ENCODE measurements around the gene GDI2. TPM values are rescaled to one million over a fixed set of nuclear protein-coding genes. Genes with fewer than 3 reads are reported as not detected.
"Not testable (repeated sequence)": the region's sequence is repeated elsewhere in the genome, so short reads cannot be mapped to it uniquely, and the experiment has no call there.

Gene GDI2
- total and polyA plus RNA-seq, 4 donors = 186 to 339 (median 221) TPM

- Histone ChIP-seq H3K27ac (ENCODE audit: low read depth, low read length) (peak overlapping the region; percentile 97), H3K36me3 (ENCODE audit: control insufficient read depth, insufficient read depth, low read length) (peaks cover 4% of the 10 kb centered on the region), H3K9me3 (ENCODE audit: control insufficient read depth, insufficient read depth, low read length) (no peaks in the 10 kb centered on the region), H3K4me1 (ENCODE audit: control insufficient read depth, insufficient read depth, low read length) (no peaks in the 10 kb centered on the region), H3K27me3 (ENCODE audit: control insufficient read depth, insufficient read depth, low read length) (no peaks in the 10 kb centered on the region), H3K4me3 (ENCODE audit: low read depth, low read length) (peak overlapping the region; percentile 81)
- WGBS (ENCODE audit: insufficient coverage) = under 1% methylated on average over 43 of the region's 49 CpGs
- peak; percentile 2 to 62 (median 26) for DNase-seq (ENCODE audit: low read depth in 4 of 6, low spot score in 6 of 6)
Observed at GRCh38 chr10:5812283-5813090, 747 bp downstream of the GDI2 start.

GRCh38 chr10:5811387-5811821 is 1.8 kb downstream of the GDI2 start:
- Histone ChIP-seq H3K27me3 (ENCODE audit: control insufficient read depth, insufficient read depth, low read length) (no peaks in the 10 kb centered on the region), H3K4me3 (ENCODE audit: low read depth, low read length) (peak overlapping the region; percentile 29)
- WGBS (ENCODE audit: insufficient coverage) = 6% methylated on average over 3 of the region's 6 CpGs

GRCh38 chr10:5810225-5810624 is 3.0 kb downstream of the GDI2 start:
- DNase-seq (ENCODE audit: low read depth in 4 of 6, low spot score in 6 of 6) = no peak
- Histone ChIP-seq H3K27me3 (ENCODE audit: control insufficient read depth, insufficient read depth, low read length) (no peaks in the 10 kb centered on the region), H3K4me1 (ENCODE audit: control insufficient read depth, insufficient read depth, low read length) (no peaks in the 10 kb centered on the region), H3K4me3 (ENCODE audit: low read depth, low read length) (no peak overlapping the region), H3K9me3 (ENCODE audit: control insufficient read depth, insufficient read depth, low read length) (no peaks in the 10 kb centered on the region), H3K36me3 (ENCODE audit: control insufficient read depth, insufficient read depth, low read length) (peaks cover 5% of the 10 kb centered on the region), H3K27ac (ENCODE audit: low read depth, low read length) (no peak overlapping the region)
- WGBS (ENCODE audit: insufficient coverage) = no CpG with 5 or more reads among the region's 2 CpGs

More at GRCh38 chr10:5811387-5811821, 1.8 kb downstream of the GDI2 start:
- H3K4me1 ChIP-seq (ENCODE audit: control insufficient read depth, insufficient read depth, low read length) = no peaks in the 10 kb centered on the region
- peaks cover 4% of the 10 kb centered on the region for H3K36me3 ChIP-seq (ENCODE audit: control insufficient read depth, insufficient read depth, low read length)
- DNase-seq (ENCODE audit: low read depth in 4 of 6, low spot score in 6 of 6) = peak; percentile 22 to 83 (median 49)
- peak overlapping the region; percentile 11 for H3K27ac ChIP-seq (ENCODE audit: low read depth, low read length)
- H3K9me3 ChIP-seq (ENCODE audit: control insufficient read depth, insufficient read depth, low read length) = no peaks in the 10 kb centered on the region

- H3K27me3 ChIP-seq (ENCODE audit: control insufficient read depth, insufficient read depth, low read length) = no peaks in the 10 kb centered on the region
- H3K4me1 ChIP-seq (ENCODE audit: control insufficient read depth, insufficient read depth, low read length) = no peaks in the 10 kb centered on the region
- no peak overlapping the region for H3K4me3 ChIP-seq (ENCODE audit: low read depth, low read length)
- WGBS (ENCODE audit: insufficient coverage) = 59% methylated on average over 2 of the region's 4 CpGs
- H3K36me3 ChIP-seq (ENCODE audit: control insufficient read depth, insufficient read depth, low read length) = peaks cover 6% of the 10 kb centered on the region
- H3K9me3 ChIP-seq (ENCODE audit: control insufficient read depth, insufficient read depth, low read length) = no peaks in the 10 kb centered on the region
- DNase-seq (ENCODE audit: low read depth in 4 of 6, low spot score in 6 of 6) = no peak
- H3K27ac ChIP-seq (ENCODE audit: low read depth, low read length) = no peak overlapping the region
Observed at GRCh38 chr10:5809527-5810154, 3.6 kb downstream of the GDI2 start.

GRCh38 chr10:5808783-5809392 is 4.3 kb downstream of the GDI2 start:
- WGBS (ENCODE audit: insufficient coverage) = 100% methylated on average over 1 of the region's 7 CpGs
- not testable (repeated sequence) for H3K4me1 ChIP-seq (ENCODE audit: control insufficient read depth, insufficient read depth, low read length); H3K27ac ChIP-seq (ENCODE audit: low read depth, low read length)

GRCh38 chr10:5806745-5807144 is 6.5 kb downstream of the GDI2 start:
- H3K27ac ChIP-seq (ENCODE audit: low read depth, low read length) = no peak overlapping the region

More at GRCh38 chr10:5808783-5809392, 4.3 kb downstream of the GDI2 start:
- not testable (repeated sequence) for H3K9me3 ChIP-seq (ENCODE audit: control insufficient read depth, insufficient read depth, low read length); H3K36me3 ChIP-seq (ENCODE audit: control insufficient read depth, insufficient read depth, low read length); H3K4me3 ChIP-seq (ENCODE audit: low read depth, low read length); DNase-seq (ENCODE audit: low read depth in 4 of 6, low spot score in 6 of 6); H3K27me3 ChIP-seq (ENCODE audit: control insufficient read depth, insufficient read depth, low read length)

GRCh38 chr10:5805711-5806110 is 7.5 kb downstream of the GDI2 start:
- H3K36me3 ChIP-seq (ENCODE audit: control insufficient read depth, insufficient read depth, low read length) = peaks cover 6% of the 10 kb centered on the region
- no peak overlapping the region for H3K4me3 ChIP-seq (ENCODE audit: low read depth, low read length)
- no CpG with 5 or more reads among the region's 4 CpGs for WGBS (ENCODE audit: insufficient coverage)
- DNase-seq (ENCODE audit: low read depth in 4 of 6, low spot score in 6 of 6) = no peak
- no peaks in the 10 kb centered on the region for H3K27me3 ChIP-seq (ENCODE audit: control insufficient read depth, insufficient read depth, low read length)
- no peaks in the 10 kb centered on the region for H3K9me3 ChIP-seq (ENCODE audit: control insufficient read depth, insufficient read depth, low read length)
- no peak overlapping the region for H3K27ac ChIP-seq (ENCODE audit: low read depth, low read length)
- H3K4me1 ChIP-seq (ENCODE audit: control insufficient read depth, insufficient read depth, low read length) = no peaks in the 10 kb centered on the region

More at GRCh38 chr10:5806745-5807144, 6.5 kb downstream of the GDI2 start:
- 59% methylated on average over 2 of the region's 2 CpGs for WGBS (ENCODE audit: insufficient coverage)
- DNase-seq (ENCODE audit: low read depth in 4 of 6, low spot score in 6 of 6) = no peak
- H3K36me3 ChIP-seq (ENCODE audit: control insufficient read depth, insufficient read depth, low read length) = peaks cover 6% of the 10 kb centered on the region
- no peaks in the 10 kb centered on the region for H3K4me1 ChIP-seq (ENCODE audit: control insufficient read depth, insufficient read depth, low read length)
- H3K9me3 ChIP-seq (ENCODE audit: control insufficient read depth, insufficient read depth, low read length) = no peaks in the 10 kb centered on the region
- H3K27me3 ChIP-seq (ENCODE audit: control insufficient read depth, insufficient read depth, low read length) = no peaks in the 10 kb centered on the region
- H3K4me3 ChIP-seq (ENCODE audit: low read depth, low read length) = no peak overlapping the region

GRCh38 chr10:5805260-5805659 is 8.0 kb downstream of the GDI2 start:
- H3K4me1 ChIP-seq (ENCODE audit: control insufficient read depth, insufficient read depth, low read length) = no peaks in the 10 kb centered on the region
- no peaks in the 10 kb centered on the region for H3K27me3 ChIP-seq (ENCODE audit: control insufficient read depth, insufficient read depth, low read length)
- no peak overlapping the region for H3K27ac ChIP-seq (ENCODE audit: low read depth, low read length)
- H3K9me3 ChIP-seq (ENCODE audit: control insufficient read depth, insufficient read depth, low read length) = no peaks in the 10 kb centered on the region
- DNase-seq (ENCODE audit: low read depth in 4 of 6, low spot score in 6 of 6) = no peak
- H3K36me3 ChIP-seq (ENCODE audit: control insufficient read depth, insufficient read depth, low read length) = peaks cover 6% of the 10 kb centered on the region
- H3K4me3 ChIP-seq (ENCODE audit: low read depth, low read length) = no peak overlapping the region
- WGBS (ENCODE audit: insufficient coverage) = 100% methylated on average over 1 of the region's 2 CpGs

- Histone ChIP-seq H3K27ac (ENCODE audit: low read depth, low read length) (no peak overlapping the region), H3K36me3 (ENCODE audit: control insufficient read depth, insufficient read depth, low read length) (peaks cover 8% of the 10 kb centered on the region), H3K27me3 (ENCODE audit: control insufficient read depth, insufficient read depth, low read length) (no peaks in the 10 kb centered on the region), H3K4me1 (ENCODE audit: control insufficient read depth, insufficient read depth, low read length) (no peaks in the 10 kb centered on the region), H3K9me3 (ENCODE audit: control insufficient read depth, insufficient read depth, low read length) (no peaks in the 10 kb centered on the region), H3K4me3 (ENCODE audit: low read depth, low read length) (no peak overlapping the region)
- WGBS (ENCODE audit: insufficient coverage) = 100% methylated on average over 1 of the region's 4 CpGs
- no peak for DNase-seq (ENCODE audit: low read depth in 4 of 6, low spot score in 6 of 6)
Observed at GRCh38 chr10:5804386-5804785, 8.8 kb downstream of the GDI2 start.
